Left lung (tissue), 10 donors: ENCODE measurements around the gene LRP5. TPM values are rescaled to one million over a fixed set of nuclear protein-coding genes. Genes with fewer than 3 reads are reported as not detected.
"Not testable (repeated sequence)": the region's sequence is repeated elsewhere in the genome, so short reads cannot be mapped to it uniquely, and the experiment has no call there.

Source experiments
- ATAC-seq: fragments of 200-7000 bp; cut with Tn5 transposase; one replicate; pipeline ENCODE4 v1.9.1; 2020; ENCODE audit warnings: moderate library complexity
- DNase-seq, 4 donors: peaks; one replicate each; pipeline ENCODE4 v3.0.0-alpha.2; 2013 to 2020
- H3K27ac ChIP-seq, 2 donors: fragments of 200-600 bp; sonication (generic) in 1 of 2; one replicate each; pipeline versions ENCODE4 v1.5.0 to v1.8.0; 2020 to 2021
- H3K27me3 ChIP-seq, 2 donors: fragments of 200-600 bp; sonication (generic) in 1 of 2; one replicate each; pipeline versions ENCODE4 v1.5.0 to v1.8.0; 2020 to 2021
- H3K36me3 ChIP-seq, 2 donors: fragments of 200-600 bp; sonication (generic) in 1 of 2; one replicate each; pipeline versions ENCODE4 v1.5.0 to v1.8.0; 2020 to 2021
- H3K4me1 ChIP-seq, 2 donors: fragments of 200-600 bp; one replicate each; pipeline ENCODE4 v1.8.0; 2021
- H3K4me3 ChIP-seq, 2 donors: fragments of 200-600 bp; sonication (generic) in 1 of 2; one replicate each; pipeline versions ENCODE4 v1.5.0 to v1.8.0; 2020 to 2021; ENCODE audit warnings: mild to moderate bottlenecking in 1 of 2
- H3K9me3 ChIP-seq, 2 donors: fragments of 200-600 bp; sonication (generic) in 1 of 2; one replicate each; pipeline versions ENCODE4 v1.5.0 to v1.8.0; 2020 to 2021
- intact Hi-C, 2 donors: fragments of 100-400 bp; cut with DNase I; formaldehyde crosslinking; loops; one replicate each; pipeline versions ENCODE4 v1.11.2 to v1.14.2; 2022
- polyA plus RNA-seq, 6 donors: library from polyadenylated mRNA; unstranded; fragments of 120-200 nt; gene quantifications; one replicate each; pipeline ENCODE4 v1.2.1, GENCODE V29; 2013; ENCODE audit not compliant: insufficient read length in 6 of 6
- total RNA-seq, 2 donors: library from RNA; stranded (reverse); fragmentation: NEBNext Ultra II Directional; extraction: Animal tissue kit (Norgen Biotek cat#: 25700); gene quantifications; one replicate each; pipeline ENCODE4 v1.2.1, GENCODE V29; 2021
- TF ChIP-seq, protein P1 (sequence below), 2 donors: fragments of 200-600 bp; sonication (generic) in 1 of 2; IDR thresholded peaks; one replicate each; pipeline versions ENCODE4 v1.5.0 to v1.8.0; 2021; ENCODE audit warnings: antibody characterized with exemption in 2 of 2
- donor health status: DM: no; HTN: yes; CAD: no.
- donor health status: DM: no; HTN: no; CAD: no.

The LRP5 gene
- total and polyA plus RNA-seq, 8 donors, result 48.9 to 71.9 (median 57.4) TPM

DNA sequence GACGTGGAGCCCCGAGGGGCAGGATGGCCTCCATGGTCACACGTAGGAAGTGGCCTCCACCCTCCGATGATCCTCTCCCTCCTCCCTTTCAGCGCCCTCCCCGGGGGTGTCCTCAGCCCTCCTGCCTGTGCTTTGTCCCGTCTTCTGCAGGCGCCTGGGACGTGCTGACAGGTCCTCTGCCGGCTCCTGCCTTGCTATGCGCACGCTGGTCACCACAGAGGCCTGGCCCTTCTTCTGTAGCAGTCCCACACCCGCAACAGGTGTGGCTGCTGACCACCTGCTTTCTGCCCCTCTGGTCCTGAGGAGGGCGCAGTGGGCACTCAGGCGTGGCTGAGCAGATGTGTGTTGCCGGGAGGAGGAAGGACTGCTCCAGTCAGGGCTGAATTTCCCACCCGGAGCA, 120.5 kb downstream of the LRP5 start:
- ATAC-seq, result no peak
- Histone ChIP-seq H3K4me1 (peaks cover 9 to 12% of the 10 kb centered on the region in 2 donors), H3K4me3 (no peak overlapping the region), H3K27me3 (no peaks in the 10 kb centered on the region), H3K27ac (no peak overlapping the region), H3K36me3 (peaks cover 0 to 58% of the 10 kb centered on the region in 2 donors), H3K9me3 (peaks cover 0 to 12% of the 10 kb centered on the region in 2 donors)
- DNase-seq, result peak in 1 of 4 donors; percentile 69
- intact Hi-C loops, result no loop called here
- TF ChIP-seq, protein P1, sequence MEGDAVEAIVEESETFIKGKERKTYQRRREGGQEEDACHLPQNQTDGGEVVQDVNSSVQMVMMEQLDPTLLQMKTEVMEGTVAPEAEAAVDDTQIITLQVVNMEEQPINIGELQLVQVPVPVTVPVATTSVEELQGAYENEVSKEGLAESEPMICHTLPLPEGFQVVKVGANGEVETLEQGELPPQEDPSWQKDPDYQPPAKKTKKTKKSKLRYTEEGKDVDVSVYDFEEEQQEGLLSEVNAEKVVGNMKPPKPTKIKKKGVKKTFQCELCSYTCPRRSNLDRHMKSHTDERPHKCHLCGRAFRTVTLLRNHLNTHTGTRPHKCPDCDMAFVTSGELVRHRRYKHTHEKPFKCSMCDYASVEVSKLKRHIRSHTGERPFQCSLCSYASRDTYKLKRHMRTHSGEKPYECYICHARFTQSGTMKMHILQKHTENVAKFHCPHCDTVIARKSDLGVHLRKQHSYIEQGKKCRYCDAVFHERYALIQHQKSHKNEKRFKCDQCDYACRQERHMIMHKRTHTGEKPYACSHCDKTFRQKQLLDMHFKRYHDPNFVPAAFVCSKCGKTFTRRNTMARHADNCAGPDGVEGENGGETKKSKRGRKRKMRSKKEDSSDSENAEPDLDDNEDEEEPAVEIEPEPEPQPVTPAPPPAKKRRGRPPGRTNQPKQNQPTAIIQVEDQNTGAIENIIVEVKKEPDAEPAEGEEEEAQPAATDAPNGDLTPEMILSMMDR (IDR thresholded peaks at IDR 0.05), result no peak

DNA sequence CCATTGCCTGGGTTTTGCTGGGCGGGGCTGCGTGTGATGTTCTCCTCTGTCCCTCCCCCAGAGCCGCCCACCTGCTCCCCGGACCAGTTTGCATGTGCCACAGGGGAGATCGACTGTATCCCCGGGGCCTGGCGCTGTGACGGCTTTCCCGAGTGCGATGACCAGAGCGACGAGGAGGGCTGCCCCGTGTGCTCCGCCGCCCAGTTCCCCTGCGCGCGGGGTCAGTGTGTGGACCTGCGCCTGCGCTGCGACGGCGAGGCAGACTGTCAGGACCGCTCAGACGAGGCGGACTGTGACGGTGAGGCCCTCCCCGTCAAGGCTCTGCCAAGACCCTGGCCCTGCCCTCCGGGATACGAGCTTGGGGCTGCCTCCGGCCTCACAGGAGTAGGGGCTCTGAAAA, 121.2 kb downstream of the LRP5 start:
- H3K27me3 ChIP-seq, result no peaks in the 10 kb centered on the region
- H3K36me3 ChIP-seq, result peaks cover 0 to 57% of the 10 kb centered on the region in 2 donors
- H3K9me3 ChIP-seq, result peaks cover 0 to 12% of the 10 kb centered on the region in 2 donors
- H3K4me3 ChIP-seq, result no peak overlapping the region
- TF ChIP-seq, protein P1 (IDR thresholded peaks at IDR 0.05), result no peak
- no peak overlapping the region for H3K27ac ChIP-seq
- peaks cover 9 to 15% of the 10 kb centered on the region in 2 donors for H3K4me1 ChIP-seq
- DNase-seq (peak in 1 of 4 donors; percentile 64), ATAC-seq (no peak)
- intact Hi-C loops, result no loop called here

DNA sequence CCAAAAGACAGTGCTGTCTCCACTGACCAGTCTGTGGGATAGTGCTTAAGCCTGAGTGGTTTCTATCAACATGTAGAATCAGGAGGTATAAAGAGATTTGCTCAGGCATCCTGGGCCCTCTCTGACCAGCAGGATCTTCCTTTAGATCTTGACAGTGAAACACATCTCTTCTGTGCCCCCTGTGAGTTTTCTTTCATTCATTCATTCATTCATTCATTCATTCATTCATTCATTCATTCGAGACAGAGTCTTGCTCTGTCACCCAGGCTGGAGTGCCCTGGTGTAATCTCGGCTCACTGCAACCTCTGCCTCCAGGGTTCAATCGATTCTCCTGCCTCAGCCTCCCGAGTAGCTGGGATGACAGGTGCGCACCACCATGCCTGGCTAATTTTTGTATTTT, 121.8 kb downstream of the LRP5 start:
- intact Hi-C loops, H3K9me3 ChIP-seq, ATAC-seq, H3K27ac ChIP-seq, DNase-seq, H3K4me3 ChIP-seq, H3K27me3 ChIP-seq: not testable (repeated sequence)
- peaks cover 0 to 58% of the 10 kb centered on the region in 2 donors for H3K36me3 ChIP-seq
- H3K4me1 ChIP-seq, result peaks cover 9 to 15% of the 10 kb centered on the region in 2 donors

DNA sequence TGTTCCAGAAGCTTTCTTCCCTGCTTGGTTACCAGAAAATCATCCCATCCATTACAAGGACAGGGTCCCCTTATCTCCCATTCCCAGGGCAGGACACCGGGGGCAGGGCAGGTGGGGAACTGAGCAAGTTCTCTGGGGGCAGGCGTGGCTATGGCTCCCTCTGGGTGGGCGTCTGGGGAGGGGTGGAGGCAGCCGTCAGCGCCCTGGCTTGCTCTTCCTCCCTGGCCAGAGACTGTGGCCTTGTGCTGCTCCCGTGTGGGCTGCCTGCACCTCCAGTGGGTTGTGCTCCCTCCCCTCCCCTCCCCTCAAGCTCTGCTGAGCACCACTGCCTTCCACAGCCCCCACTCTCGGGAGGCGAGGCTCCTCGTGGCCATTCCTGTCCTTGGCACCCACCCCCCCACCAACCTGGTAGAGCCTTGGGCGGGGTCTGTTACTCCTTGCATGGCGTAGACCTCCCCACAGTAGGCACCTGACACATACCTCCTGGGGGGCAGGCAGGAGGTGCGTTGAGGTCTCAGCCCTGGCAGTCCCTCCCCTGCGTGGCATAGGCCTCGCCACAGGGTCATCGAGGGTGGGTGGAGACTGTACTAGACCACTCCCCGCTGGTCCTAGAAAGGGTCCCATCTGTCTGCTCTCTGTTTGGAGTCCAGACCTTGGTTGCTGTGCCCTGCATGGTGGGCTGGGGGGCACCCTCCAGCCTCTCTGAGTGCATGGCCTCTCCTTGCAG, 123.9 kb downstream of the LRP5 start:
- intact Hi-C loops, result no loop called here
- H3K36me3 ChIP-seq, result peaks cover 0 to 42% of the 10 kb centered on the region in 2 donors

DNA sequence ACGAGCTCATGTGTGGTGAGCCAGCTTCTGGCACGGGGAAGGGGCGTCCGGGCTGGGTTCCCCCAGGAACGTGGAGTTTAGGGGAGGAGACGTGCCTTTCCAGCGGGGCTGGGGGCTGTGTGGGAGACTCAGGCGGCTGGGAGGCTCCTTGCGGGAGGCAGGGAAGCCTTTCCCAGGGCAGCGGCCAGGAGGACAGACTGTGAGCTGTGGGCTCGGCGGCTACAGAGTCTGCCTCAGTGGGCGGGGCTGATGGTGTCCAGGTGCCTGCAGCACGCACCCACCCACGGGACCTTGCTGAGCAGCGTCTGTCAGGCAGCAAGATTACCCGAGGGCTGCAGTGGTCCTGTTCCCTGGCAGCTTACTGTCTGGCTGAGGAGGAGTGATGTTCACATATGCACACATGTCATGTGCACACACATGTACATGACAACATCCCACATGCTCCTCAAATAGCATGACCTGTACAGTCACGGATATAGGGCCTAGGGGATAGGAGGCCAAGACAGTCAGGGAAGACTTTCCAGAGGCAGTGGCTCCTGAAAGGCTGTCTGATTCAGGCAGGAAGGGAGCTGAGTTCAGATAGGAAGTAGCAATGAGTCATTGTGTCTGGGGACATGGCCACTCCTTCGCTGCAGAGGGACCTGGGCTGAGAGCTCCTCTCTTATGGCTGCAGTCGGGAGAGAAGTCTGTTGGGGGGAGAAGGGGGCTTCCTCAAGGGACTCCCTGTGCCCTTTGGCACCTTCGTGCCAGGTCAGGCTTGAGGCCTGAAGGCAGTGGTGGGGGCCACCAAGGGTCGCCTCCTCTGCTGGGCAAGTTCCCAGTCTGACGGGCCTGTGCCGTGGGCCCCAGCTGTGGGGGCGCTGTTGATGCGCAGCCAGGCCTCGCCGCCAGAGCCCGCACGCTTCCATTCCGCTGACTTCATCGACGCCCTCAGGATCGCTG, 124.9 kb downstream of the LRP5 start:
- Histone ChIP-seq H3K4me1 (peaks cover 9 to 15% of the 10 kb centered on the region in 2 donors), H3K36me3 (peaks cover 0 to 38% of the 10 kb centered on the region in 2 donors), H3K27ac (peak overlapping the region; percentile 15 to 65), H3K4me3 (no peak overlapping the region), H3K27me3 (no peaks in the 10 kb centered on the region), H3K9me3 (no peaks in the 10 kb centered on the region)
- ATAC-seq, result peak; percentile 68
- DNase-seq, result peak in 1 of 4 donors; percentile 72
- intact Hi-C loops, result no loop called here
- TF ChIP-seq, protein P1 (IDR thresholded peaks at IDR 0.05), result no peak

More for the DNA sequence above, 123.9 kb downstream of the LRP5 start:
- H3K4me3 ChIP-seq, result no peak overlapping the region
- DNase-seq (peak in 1 of 4 donors; percentile 50), ATAC-seq (no peak)
- H3K9me3 ChIP-seq, result no peaks in the 10 kb centered on the region
- no peaks in the 10 kb centered on the region for H3K27me3 ChIP-seq
- peak overlapping the region in 1 of 2 donors; percentile 65 for H3K27ac ChIP-seq
- H3K4me1 ChIP-seq, result peaks cover 9 to 15% of the 10 kb centered on the region in 2 donors
- TF ChIP-seq, protein P1 (IDR thresholded peaks at IDR 0.05), result no peak
